Measurements from ENCODE around the gene RBMS3.

DNA sequence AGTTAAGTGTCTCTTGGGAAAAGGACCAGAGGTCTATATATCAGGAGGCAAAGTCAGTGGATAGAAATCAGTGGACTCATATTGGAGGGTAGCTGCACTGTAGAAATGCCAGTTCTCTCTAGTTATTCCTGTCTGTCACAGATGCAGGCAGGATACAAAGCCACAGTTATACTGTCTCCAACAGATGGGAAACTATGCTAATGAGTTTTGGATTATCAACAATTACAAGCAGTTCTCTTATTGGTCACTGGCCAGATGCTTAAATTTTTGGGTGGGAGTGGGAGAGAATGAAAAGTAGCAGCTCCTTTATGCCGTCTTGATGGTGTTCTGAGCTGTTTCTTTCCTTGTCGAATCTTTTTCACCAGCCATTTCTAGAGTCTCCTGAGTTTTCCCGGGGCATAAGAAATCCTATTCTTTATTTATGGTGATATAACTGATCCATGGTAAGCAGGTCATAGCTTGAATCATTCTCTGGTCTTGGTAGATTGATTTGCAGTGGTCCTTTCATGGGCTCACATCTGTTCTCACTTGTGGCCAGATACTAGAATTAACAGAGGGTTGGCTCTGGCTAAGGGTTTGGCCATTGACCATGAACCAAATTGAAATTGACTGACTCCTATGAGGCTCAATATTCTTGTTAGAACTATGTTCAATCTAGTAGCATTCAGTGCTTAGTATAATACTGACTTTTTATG lies 44.6 kb upstream of the RBMS3 start:
- TF ChIP-seq, protein P1, sequence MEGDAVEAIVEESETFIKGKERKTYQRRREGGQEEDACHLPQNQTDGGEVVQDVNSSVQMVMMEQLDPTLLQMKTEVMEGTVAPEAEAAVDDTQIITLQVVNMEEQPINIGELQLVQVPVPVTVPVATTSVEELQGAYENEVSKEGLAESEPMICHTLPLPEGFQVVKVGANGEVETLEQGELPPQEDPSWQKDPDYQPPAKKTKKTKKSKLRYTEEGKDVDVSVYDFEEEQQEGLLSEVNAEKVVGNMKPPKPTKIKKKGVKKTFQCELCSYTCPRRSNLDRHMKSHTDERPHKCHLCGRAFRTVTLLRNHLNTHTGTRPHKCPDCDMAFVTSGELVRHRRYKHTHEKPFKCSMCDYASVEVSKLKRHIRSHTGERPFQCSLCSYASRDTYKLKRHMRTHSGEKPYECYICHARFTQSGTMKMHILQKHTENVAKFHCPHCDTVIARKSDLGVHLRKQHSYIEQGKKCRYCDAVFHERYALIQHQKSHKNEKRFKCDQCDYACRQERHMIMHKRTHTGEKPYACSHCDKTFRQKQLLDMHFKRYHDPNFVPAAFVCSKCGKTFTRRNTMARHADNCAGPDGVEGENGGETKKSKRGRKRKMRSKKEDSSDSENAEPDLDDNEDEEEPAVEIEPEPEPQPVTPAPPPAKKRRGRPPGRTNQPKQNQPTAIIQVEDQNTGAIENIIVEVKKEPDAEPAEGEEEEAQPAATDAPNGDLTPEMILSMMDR (conservative IDR thresholded peaks at IDR 0.05; ENCODE audit: low read length) = no peak
- no peak for TF ChIP-seq EZH2phosphoT487 (IDR thresholded peaks at IDR 0.05; ENCODE audit: borderline replicate concordance, low read depth, low read length)

Measured in OCI-LY7 (cell line).